Measurements from ENCODE around the gene RALGAPA1. TPM values are rescaled to one million over a fixed set of nuclear protein-coding genes. Genes with fewer than 3 reads are reported as not detected.

RALGAPA1 gene
- total RNA-seq, 1 experiment from 2014 or later = 31.7 TPM

DNA sequence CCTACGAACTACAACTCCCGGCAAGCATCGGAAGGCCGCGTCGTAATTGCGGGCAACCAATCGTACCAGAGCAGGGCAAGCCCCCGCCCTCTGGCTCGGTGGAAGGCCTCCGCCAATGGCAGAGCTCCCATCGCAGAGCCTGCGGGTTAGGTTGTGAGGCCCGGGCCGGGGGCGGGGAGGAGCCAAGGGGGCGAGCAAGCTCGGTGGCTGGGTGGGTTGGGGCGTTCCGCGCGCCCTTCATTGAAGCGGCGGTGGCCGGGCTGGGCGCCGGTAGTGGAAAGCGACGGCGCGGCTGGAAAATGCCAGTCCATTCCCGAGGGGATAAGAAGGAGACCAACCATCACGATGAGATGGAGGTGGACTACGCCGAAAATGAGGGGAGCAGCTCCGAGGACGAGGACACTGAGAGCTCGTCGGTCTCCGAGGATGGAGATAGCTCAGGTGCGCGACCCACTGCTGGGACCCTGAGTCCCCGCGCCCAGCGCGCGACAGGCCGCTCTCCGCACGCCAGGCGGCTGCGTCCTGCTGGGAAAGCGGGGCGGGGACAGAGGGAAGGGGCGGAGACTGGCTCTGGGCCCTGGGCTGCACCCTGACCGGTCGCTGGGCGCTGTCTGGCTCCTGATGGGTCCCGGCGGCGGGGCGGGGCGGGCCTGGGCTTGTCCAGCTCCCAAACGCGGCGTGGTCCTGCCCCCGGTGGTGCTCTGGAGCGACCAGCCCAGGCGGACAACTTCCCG lies 17.3 kb upstream of the RALGAPA1 start, which contains the start of gene BRMS1L (continued):
- TF ChIP-seq, protein P1, sequence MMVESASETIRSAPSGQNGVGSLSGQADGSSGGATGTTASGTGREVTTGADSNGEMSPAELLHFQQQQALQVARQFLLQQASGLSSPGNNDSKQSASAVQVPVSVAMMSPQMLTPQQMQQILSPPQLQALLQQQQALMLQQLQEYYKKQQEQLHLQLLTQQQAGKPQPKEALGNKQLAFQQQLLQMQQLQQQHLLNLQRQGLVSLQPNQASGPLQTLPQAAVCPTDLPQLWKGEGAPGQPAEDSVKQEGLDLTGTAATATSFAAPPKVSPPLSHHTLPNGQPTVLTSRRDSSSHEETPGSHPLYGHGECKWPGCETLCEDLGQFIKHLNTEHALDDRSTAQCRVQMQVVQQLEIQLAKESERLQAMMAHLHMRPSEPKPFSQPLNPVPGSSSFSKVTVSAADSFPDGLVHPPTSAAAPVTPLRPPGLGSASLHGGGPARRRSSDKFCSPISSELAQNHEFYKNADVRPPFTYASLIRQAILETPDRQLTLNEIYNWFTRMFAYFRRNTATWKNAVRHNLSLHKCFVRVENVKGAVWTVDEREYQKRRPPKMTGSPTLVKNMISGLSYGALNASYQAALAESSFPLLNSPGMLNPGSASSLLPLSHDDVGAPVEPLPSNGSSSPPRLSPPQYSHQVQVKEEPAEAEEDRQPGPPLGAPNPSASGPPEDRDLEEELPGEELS (CRISPR knock-in tag; IDR thresholded peaks at IDR 0.05) = peak; percentile 33; the same call in 1 of the 2 replicates
- TF ChIP-seq FOXP1 (CRISPR knock-in tag; IDR thresholded peaks at IDR 0.05; ENCODE audit: borderline replicate concordance) = peak; percentile 75; the same call in 1 of the 2 replicates
- TF ChIP-seq MYBL2 (CRISPR knock-in tag; IDR thresholded peaks at IDR 0.05) = no peak
- TF ChIP-seq ZNF423 (CRISPR knock-in tag; IDR thresholded peaks at IDR 0.05) = peak; percentile 93
- TF ChIP-seq ESRRA (CRISPR knock-in tag; IDR thresholded peaks at IDR 0.05; ENCODE audit: borderline replicate concordance) = peak; percentile 70; the same call in 1 of the 2 replicates
- TF ChIP-seq, protein P2, sequence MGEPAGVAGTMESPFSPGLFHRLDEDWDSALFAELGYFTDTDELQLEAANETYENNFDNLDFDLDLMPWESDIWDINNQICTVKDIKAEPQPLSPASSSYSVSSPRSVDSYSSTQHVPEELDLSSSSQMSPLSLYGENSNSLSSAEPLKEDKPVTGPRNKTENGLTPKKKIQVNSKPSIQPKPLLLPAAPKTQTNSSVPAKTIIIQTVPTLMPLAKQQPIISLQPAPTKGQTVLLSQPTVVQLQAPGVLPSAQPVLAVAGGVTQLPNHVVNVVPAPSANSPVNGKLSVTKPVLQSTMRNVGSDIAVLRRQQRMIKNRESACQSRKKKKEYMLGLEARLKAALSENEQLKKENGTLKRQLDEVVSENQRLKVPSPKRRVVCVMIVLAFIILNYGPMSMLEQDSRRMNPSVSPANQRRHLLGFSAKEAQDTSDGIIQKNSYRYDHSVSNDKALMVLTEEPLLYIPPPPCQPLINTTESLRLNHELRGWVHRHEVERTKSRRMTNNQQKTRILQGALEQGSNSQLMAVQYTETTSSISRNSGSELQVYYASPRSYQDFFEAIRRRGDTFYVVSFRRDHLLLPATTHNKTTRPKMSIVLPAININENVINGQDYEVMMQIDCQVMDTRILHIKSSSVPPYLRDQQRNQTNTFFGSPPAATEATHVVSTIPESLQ (CRISPR knock-in tag; IDR thresholded peaks at IDR 0.05) = no peak
- TF ChIP-seq TEAD1 (CRISPR knock-in tag; IDR thresholded peaks at IDR 0.05) = peak; percentile 71; the same call in 1 of the 2 replicates
- TF ChIP-seq SMAD3 (CRISPR knock-in tag; IDR thresholded peaks at IDR 0.05; ENCODE audit: borderline replicate concordance) = peak; percentile 71; the same call in 1 of the 2 replicates
- peak; percentile 56; the same call in 1 of the 2 replicates for TF ChIP-seq ZBTB21 (CRISPR knock-in tag; IDR thresholded peaks at IDR 0.05; ENCODE audit: borderline replicate concordance)
- TF ChIP-seq IRF1 (CRISPR knock-in tag; IDR thresholded peaks at IDR 0.05) = peak; percentile 60; the same call in 1 of the 2 replicates
- TF ChIP-seq FOXK1 (CRISPR knock-in tag; IDR thresholded peaks at IDR 0.05) = peak; percentile 80
- no peak for TF ChIP-seq ZNF121 (CRISPR knock-in tag; IDR thresholded peaks at IDR 0.05)
- peak; percentile 69; the same call in 1 of the 2 replicates for TF ChIP-seq ETV6 (CRISPR knock-in tag; IDR thresholded peaks at IDR 0.05)
- TF ChIP-seq ZNF232 (CRISPR knock-in tag; IDR thresholded peaks at IDR 0.05) = peak; percentile 92
- TF ChIP-seq, protein P3, sequence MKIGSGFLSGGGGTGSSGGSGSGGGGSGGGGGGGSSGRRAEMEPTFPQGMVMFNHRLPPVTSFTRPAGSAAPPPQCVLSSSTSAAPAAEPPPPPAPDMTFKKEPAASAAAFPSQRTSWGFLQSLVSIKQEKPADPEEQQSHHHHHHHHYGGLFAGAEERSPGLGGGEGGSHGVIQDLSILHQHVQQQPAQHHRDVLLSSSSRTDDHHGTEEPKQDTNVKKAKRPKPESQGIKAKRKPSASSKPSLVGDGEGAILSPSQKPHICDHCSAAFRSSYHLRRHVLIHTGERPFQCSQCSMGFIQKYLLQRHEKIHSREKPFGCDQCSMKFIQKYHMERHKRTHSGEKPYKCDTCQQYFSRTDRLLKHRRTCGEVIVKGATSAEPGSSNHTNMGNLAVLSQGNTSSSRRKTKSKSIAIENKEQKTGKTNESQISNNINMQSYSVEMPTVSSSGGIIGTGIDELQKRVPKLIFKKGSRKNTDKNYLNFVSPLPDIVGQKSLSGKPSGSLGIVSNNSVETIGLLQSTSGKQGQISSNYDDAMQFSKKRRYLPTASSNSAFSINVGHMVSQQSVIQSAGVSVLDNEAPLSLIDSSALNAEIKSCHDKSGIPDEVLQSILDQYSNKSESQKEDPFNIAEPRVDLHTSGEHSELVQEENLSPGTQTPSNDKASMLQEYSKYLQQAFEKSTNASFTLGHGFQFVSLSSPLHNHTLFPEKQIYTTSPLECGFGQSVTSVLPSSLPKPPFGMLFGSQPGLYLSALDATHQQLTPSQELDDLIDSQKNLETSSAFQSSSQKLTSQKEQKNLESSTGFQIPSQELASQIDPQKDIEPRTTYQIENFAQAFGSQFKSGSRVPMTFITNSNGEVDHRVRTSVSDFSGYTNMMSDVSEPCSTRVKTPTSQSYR (CRISPR knock-in tag; IDR thresholded peaks at IDR 0.05) = 0 out of 2 replicates have a peak, but pooled peaks have one; percentile 29
- TF ChIP-seq ZNF219 (CRISPR knock-in tag; IDR thresholded peaks at IDR 0.05; ENCODE audit: borderline replicate concordance) = no peak

- ChIA-PET POLR2A (interaction anchor here (0.6 to 1.8 kb wide), 8 partner anchors 17 to 843 kb away, joined by 3 to 12 read pairs (median 5); partner anchors contain the start of genes INSM2, PSMA6, RALGAPA1 and SRP54), CTCF (interaction anchor here (0.6 to 2.0 kb wide), 9 partner anchors 9 to 699 kb away, joined by 3 to 16 read pairs (median 4); no protein-coding TSS in a partner anchor)
- peak overlapping the region; percentile 80 for H3K4me3 Mint-ChIP-seq
- peaks cover 11% of the 10 kb centered on the region for H3K4me1 Mint-ChIP-seq
- no peaks in the 10 kb centered on the region for H3K36me3 Mint-ChIP-seq
- ATAC-seq (no peak), DNase-seq (ENCODE audit: low spot score) (no peak)
- H3K27ac Mint-ChIP-seq = peak overlapping the region; percentile 88
- H3K27me3 Mint-ChIP-seq (ENCODE audit: low read depth) = no peaks in the 10 kb centered on the region
- no peaks in the 10 kb centered on the region for H3K9me3 Mint-ChIP-seq
- TF ChIP-seq SP1 (CRISPR knock-in tag; conservative IDR thresholded peaks at IDR 0.05) (no peak), NR3C1 (CRISPR knock-in tag; conservative IDR thresholded peaks at IDR 0.05; ENCODE audit: low read depth) (no peak), FOXK1 (CRISPR knock-in tag; IDR thresholded peaks at IDR 0.05) (no peak; the same call in 1 of the 2 replicates), JUN (CRISPR knock-in tag; IDR thresholded peaks at IDR 0.05) (no peak), FOXP1 (CRISPR knock-in tag; IDR thresholded peaks at IDR 0.05; ENCODE audit: borderline replicate concordance) (no peak)
- TF ChIP-seq, protein P4, sequence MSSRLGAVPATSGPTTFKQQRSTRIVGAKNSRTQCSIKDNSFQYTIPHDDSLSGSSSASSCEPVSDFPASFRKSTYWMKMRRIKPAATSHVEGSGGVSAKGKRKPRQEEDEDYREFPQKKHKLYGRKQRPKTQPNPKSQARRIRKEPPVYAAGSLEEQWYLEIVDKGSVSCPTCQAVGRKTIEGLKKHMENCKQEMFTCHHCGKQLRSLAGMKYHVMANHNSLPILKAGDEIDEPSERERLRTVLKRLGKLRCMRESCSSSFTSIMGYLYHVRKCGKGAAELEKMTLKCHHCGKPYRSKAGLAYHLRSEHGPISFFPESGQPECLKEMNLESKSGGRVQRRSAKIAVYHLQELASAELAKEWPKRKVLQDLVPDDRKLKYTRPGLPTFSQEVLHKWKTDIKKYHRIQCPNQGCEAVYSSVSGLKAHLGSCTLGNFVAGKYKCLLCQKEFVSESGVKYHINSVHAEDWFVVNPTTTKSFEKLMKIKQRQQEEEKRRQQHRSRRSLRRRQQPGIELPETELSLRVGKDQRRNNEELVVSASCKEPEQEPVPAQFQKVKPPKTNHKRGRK (CRISPR knock-in tag; IDR thresholded peaks at IDR 0.05; ENCODE audit: borderline replicate concordance) = no peak
- TF ChIP-seq, protein P5, sequence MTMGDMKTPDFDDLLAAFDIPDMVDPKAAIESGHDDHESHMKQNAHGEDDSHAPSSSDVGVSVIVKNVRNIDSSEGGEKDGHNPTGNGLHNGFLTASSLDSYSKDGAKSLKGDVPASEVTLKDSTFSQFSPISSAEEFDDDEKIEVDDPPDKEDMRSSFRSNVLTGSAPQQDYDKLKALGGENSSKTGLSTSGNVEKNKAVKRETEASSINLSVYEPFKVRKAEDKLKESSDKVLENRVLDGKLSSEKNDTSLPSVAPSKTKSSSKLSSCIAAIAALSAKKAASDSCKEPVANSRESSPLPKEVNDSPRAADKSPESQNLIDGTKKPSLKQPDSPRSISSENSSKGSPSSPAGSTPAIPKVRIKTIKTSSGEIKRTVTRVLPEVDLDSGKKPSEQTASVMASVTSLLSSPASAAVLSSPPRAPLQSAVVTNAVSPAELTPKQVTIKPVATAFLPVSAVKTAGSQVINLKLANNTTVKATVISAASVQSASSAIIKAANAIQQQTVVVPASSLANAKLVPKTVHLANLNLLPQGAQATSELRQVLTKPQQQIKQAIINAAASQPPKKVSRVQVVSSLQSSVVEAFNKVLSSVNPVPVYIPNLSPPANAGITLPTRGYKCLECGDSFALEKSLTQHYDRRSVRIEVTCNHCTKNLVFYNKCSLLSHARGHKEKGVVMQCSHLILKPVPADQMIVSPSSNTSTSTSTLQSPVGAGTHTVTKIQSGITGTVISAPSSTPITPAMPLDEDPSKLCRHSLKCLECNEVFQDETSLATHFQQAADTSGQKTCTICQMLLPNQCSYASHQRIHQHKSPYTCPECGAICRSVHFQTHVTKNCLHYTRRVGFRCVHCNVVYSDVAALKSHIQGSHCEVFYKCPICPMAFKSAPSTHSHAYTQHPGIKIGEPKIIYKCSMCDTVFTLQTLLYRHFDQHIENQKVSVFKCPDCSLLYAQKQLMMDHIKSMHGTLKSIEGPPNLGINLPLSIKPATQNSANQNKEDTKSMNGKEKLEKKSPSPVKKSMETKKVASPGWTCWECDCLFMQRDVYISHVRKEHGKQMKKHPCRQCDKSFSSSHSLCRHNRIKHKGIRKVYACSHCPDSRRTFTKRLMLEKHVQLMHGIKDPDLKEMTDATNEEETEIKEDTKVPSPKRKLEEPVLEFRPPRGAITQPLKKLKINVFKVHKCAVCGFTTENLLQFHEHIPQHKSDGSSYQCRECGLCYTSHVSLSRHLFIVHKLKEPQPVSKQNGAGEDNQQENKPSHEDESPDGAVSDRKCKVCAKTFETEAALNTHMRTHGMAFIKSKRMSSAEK (CRISPR knock-in tag; IDR thresholded peaks at IDR 0.05; ENCODE audit: borderline replicate concordance) = no peak
These were observed 16.8 kb upstream of the RALGAPA1 start for GRCh38 chr14:35825968-35826217.

Data from WTC11 (cell line).